Smooth muscle cell (in vitro differentiated cells): ENCODE data around the gene GBE1. TPM values are rescaled to one million over a fixed set of nuclear protein-coding genes. Genes with fewer than 3 reads are reported as not detected.

Experiments used
- DNase-seq: peaks from one replicate; lab custom pipeline; 2025; ENCODE audit not compliant: unreplicated experiment; lab: John Stamatoyannopoulos, UW
- H2AFZ ChIP-seq: fragments of 200-600 bp; sonication (generic); 2 replicates; pipeline ENCODE4 v1.6.0; 2016; ENCODE audit warnings: antibody characterized with exemption, low read depth, mild to moderate bottlenecking
- H3F3A ChIP-seq: fragments of 200-600 bp; sonication (generic); 2 replicates; pipeline ENCODE4 v1.6.0; 2017; ENCODE audit warnings: antibody characterized with exemption, low read depth
- H3K27ac ChIP-seq: fragments of 200-600 bp; sonication (generic); 2 replicates; pipeline ENCODE4 v1.5.1; 2016; ENCODE audit warnings: low read depth, mild to moderate bottlenecking
- H3K27me3 ChIP-seq: fragments of 200-600 bp; sonication (generic); 2 replicates; pipeline ENCODE4 v1.6.1; 2016; ENCODE audit warnings: low read depth, mild to moderate bottlenecking
- H3K36me3 ChIP-seq: fragments of 200-600 bp; sonication (generic); 2 replicates; pipeline ENCODE4 v1.5.1; 2016; ENCODE audit warnings: low read depth
- H3K4me1 ChIP-seq: fragments of 200-600 bp; sonication (generic); 2 replicates; pipeline ENCODE4 v1.5.1; 2016; ENCODE audit warnings: low read depth
- H3K4me2 ChIP-seq: fragments of 200-600 bp; sonication (generic); 2 replicates; pipeline ENCODE4 v1.6.0; 2016; ENCODE audit warnings: mild to moderate bottlenecking
- H3K4me3 ChIP-seq: fragments of 200-600 bp; sonication (generic); 2 replicates; pipeline ENCODE4 v1.5.1; 2016; ENCODE audit warnings: mild to moderate bottlenecking
- H3K79me2 ChIP-seq: fragments of 200-600 bp; sonication (generic); 2 replicates; pipeline ENCODE4 v1.6.0; 2016; ENCODE audit warnings: low read depth, mild to moderate bottlenecking
- H3K9ac ChIP-seq: fragments of 200-600 bp; sonication (generic); 2 replicates; pipeline ENCODE4 v1.6.0; 2016; ENCODE audit warnings: low read depth
- H3K9me3 ChIP-seq: fragments of 200-600 bp; sonication (generic); replicated peaks from 2 replicates; pipeline ENCODE4 v1.5.1; 2016; ENCODE audit warnings: low read depth
- H4K20me1 ChIP-seq: fragments of 200-600 bp; sonication (generic); 2 replicates; pipeline ENCODE4 v1.6.0; 2016; ENCODE audit warnings: low read depth
- WGBS: methylation state at CpG from one replicate; pipeline ENCODE4 v1.1.7; 2016; ENCODE audit warnings: low lambda C conversion rate; 5-methylcytosine and 5-hydroxymethylcytosine counted together
- polyA plus RNA-seq: library from polyadenylated mRNA; unstranded; fragments of >200 nt; fragmentation: Nextera tagmentation; extraction: Ambion mirVana; gene quantifications from 2 replicates; pipeline ENCODE4 v1.2.1, GENCODE V29; 2016
- total RNA-seq: library from RNA; depleted of rRNA; stranded (reverse); fragments of >200 nt; gene quantifications from 2 replicates; pipeline ENCODE4 v1.2.3, GENCODE V29; 2014
- TF ChIP-seq, protein P1 (sequence below): fragments of 200-600 bp; sonication (generic); IDR thresholded peaks from 2 replicates; pipeline ENCODE4 v1.5.1; 2017; ENCODE audit warnings: borderline replicate concordance, mild to moderate bottlenecking, antibody characterized with exemption; ENCODE audit not compliant: insufficient read depth, poor library complexity, severe bottlenecking

The GBE1 gene
- total and polyA plus RNA-seq, 2 experiments from 2014 or later: 23.4 to 50.8 TPM

DNA sequence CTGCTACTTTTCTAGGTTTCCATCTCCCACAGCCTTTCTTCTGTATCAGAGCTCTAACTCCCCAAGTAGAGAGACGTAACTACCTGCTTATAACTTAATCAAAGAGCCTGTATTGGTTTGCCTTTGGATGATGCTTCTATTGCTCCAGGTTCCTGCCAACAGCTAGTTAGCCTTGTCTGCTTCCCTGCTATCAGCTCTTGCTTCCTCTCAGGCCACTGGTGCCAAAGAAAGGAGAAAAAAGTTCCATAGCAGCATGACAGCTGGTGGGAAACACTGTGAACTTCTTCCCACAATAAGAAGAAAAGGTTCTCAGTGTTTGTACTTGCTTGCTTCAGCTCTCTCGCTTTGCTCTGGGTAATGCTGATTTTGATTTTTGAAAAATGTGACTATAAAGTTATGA lies 206.6 kb downstream of the GBE1 start:
- Histone ChIP-seq H2AFZ (no peak overlapping the region), H3K27me3 (no peaks in the 10 kb centered on the region), H3K27ac (no peak overlapping the region), H3F3A (no peaks in the 10 kb centered on the region), H3K9ac (no peak overlapping the region), H3K4me3 (no peak overlapping the region), H3K36me3 (no peaks in the 10 kb centered on the region), H4K20me1 (no peaks in the 10 kb centered on the region), H3K9me3 (no peaks in the 10 kb centered on the region), H3K79me2 (no peaks in the 10 kb centered on the region), H3K4me1 (no peaks in the 10 kb centered on the region), H3K4me2 (no peak overlapping the region)
- DNase-seq: no peak
- WGBS: 94% methylated on average over 2 of the region's 2 CpGs
- TF ChIP-seq, protein P1, sequence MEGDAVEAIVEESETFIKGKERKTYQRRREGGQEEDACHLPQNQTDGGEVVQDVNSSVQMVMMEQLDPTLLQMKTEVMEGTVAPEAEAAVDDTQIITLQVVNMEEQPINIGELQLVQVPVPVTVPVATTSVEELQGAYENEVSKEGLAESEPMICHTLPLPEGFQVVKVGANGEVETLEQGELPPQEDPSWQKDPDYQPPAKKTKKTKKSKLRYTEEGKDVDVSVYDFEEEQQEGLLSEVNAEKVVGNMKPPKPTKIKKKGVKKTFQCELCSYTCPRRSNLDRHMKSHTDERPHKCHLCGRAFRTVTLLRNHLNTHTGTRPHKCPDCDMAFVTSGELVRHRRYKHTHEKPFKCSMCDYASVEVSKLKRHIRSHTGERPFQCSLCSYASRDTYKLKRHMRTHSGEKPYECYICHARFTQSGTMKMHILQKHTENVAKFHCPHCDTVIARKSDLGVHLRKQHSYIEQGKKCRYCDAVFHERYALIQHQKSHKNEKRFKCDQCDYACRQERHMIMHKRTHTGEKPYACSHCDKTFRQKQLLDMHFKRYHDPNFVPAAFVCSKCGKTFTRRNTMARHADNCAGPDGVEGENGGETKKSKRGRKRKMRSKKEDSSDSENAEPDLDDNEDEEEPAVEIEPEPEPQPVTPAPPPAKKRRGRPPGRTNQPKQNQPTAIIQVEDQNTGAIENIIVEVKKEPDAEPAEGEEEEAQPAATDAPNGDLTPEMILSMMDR: no peak

DNA sequence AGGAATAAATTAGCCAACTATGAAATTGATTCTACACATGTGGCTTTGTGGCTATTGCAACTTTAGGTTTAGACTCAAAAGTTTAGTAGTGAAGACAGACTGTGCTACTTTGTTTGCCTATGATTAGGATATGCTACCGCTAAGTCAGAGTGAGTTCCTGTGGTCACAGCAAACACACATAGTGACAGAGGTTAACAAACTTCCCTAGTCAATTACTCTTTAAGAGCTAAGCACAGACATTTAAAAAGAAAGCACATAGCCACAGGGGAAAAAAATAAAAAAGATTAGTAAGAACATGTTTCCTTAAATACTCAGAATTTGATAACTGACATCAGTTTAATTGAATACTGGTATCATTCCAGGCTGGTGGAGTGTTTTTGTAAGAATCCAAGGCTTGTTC lies 207.1 kb downstream of the GBE1 start:
- TF ChIP-seq, protein P1: no peak
- no peaks in the 10 kb centered on the region for H3F3A ChIP-seq

DNA sequence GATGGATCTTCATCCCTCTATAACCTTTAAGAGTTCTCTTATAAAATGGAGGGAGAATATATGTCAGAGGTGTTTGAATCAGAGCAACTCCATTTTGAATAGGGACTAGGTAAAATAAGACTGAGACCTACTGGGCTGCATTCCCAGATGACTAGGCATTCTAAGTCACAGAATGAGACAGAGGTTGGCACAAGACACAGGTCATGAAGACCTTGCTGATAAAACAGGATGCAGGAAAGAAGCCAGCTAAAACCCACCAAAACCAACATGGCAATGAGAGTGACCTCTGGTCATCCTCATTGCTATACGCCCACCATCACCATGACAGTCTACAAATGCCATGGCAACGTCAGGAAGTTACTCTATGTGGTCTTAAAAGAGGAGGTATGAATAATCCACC lies 211.0 kb downstream of the GBE1 start:
- TF ChIP-seq, protein P1: no peak
- H3K4me3 ChIP-seq: no peak overlapping the region
- no peaks in the 10 kb centered on the region for H4K20me1 ChIP-seq
- no peak overlapping the region for H3K9ac ChIP-seq
- no peaks in the 10 kb centered on the region for H3K79me2 ChIP-seq
- no peaks in the 10 kb centered on the region for H3F3A ChIP-seq
- 95% methylated on average over 2 of the region's 2 CpGs for WGBS
- no peak for DNase-seq
- no peak overlapping the region for H3K4me2 ChIP-seq
- no peaks in the 10 kb centered on the region for H3K27me3 ChIP-seq
- H3K4me1 ChIP-seq: no peaks in the 10 kb centered on the region
- no peaks in the 10 kb centered on the region for H3K36me3 ChIP-seq
- no peak overlapping the region for H3K27ac ChIP-seq
- no peaks in the 10 kb centered on the region for H3K9me3 ChIP-seq
- H2AFZ ChIP-seq: no peak overlapping the region

More for the DNA sequence above, 207.1 kb downstream of the GBE1 start:
- Histone ChIP-seq H3K4me2 (no peak overlapping the region), H3K4me3 (no peak overlapping the region), H2AFZ (no peak overlapping the region), H4K20me1 (no peaks in the 10 kb centered on the region), H3K27ac (no peak overlapping the region), H3K27me3 (no peaks in the 10 kb centered on the region), H3K4me1 (no peaks in the 10 kb centered on the region), H3K79me2 (no peaks in the 10 kb centered on the region), H3K9me3 (no peaks in the 10 kb centered on the region), H3K36me3 (no peaks in the 10 kb centered on the region), H3K9ac (no peak overlapping the region)
- WGBS: 36% methylated on average over 1 of the region's 1 CpG
- DNase-seq: no peak

DNA sequence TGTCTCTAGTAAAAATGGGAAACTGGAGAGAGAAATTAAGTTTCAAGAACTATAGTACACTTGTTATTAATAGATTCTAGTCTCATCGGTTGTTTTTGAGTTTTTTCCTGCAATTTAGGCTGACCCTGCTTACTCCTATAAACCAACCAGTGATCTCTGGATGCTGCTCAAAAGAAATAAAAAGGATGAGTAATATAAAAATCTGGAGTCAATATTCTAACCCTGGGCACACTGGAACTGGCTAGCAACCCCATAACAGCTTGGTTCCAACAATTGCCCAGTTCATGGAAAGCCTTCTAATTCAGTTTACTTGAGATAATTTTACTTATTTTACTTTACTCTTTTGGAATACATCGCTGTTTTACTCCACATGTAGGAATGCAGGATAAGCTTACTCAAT lies 211.6 kb downstream of the GBE1 start:
- Histone ChIP-seq H2AFZ (no peak overlapping the region), H3K79me2 (no peaks in the 10 kb centered on the region), H3K36me3 (no peaks in the 10 kb centered on the region), H3K9ac (no peak overlapping the region), H3K4me3 (no peak overlapping the region), H3K27me3 (no peaks in the 10 kb centered on the region), H4K20me1 (no peaks in the 10 kb centered on the region), H3K4me2 (no peak overlapping the region), H3F3A (no peaks in the 10 kb centered on the region), H3K27ac (no peak overlapping the region), H3K4me1 (no peaks in the 10 kb centered on the region), H3K9me3 (no peaks in the 10 kb centered on the region)
- 100% methylated on average over 2 of the region's 2 CpGs for WGBS
- TF ChIP-seq, protein P1: no peak
- no peak for DNase-seq
